HepG2 (cell line): ENCODE results near the gene ZBTB46.

Experiments
- CEBPB ChIP-seq: IDR thresholded peaks from 2 replicates; pipeline ENCODE4 v1.6.1; 2011; ENCODE audit warnings: low read depth, low read length, improper control_type of control experiment, borderline replicate concordance
- ESRRA ChIP-seq: sonication (generic); formaldehyde crosslinking; IDR thresholded peaks from 2 replicates; pipeline ENCODE4 v1.5.1; 2020; ENCODE audit warnings: mild to moderate bottlenecking, low read depth, missing genetic modification reagents
- EZH2 ChIP-seq: conservative IDR thresholded peaks from 2 replicates; pipeline ENCODE4 v1.6.1; 2012; ENCODE audit warnings: mild to moderate bottlenecking, low read depth, low read length, moderate library complexity
- ZBTB8A ChIP-seq: sonication (generic); formaldehyde crosslinking; IDR thresholded peaks from 2 replicates; pipeline ENCODE4 v1.4.0; 2020; ENCODE audit warnings: mild to moderate bottlenecking, low read depth, missing genetic modification reagents, borderline replicate concordance
- ZNF432 ChIP-seq: sonication (generic); formaldehyde crosslinking; IDR thresholded peaks from 2 replicates; pipeline ENCODE4 v1.5.0; 2020; ENCODE audit warnings: missing genetic modification reagents, mild to moderate bottlenecking, borderline replicate concordance
- ZNF660 ChIP-seq: sonication (generic); formaldehyde crosslinking; IDR thresholded peaks from 2 replicates; pipeline ENCODE4 v1.5.1; 2020; ENCODE audit warnings: mild to moderate bottlenecking, low read depth, missing genetic modification reagents, borderline replicate concordance
- TF ChIP-seq, protein P1 (sequence below), 2 experiments: sonication (generic) in 1 of 2; formaldehyde crosslinking in 1 of 2; IDR thresholded peaks; 2 replicates each; pipeline versions ENCODE4 v1.4.0 to v1.6.1; 2016 to 2020; ENCODE audit warnings: borderline replicate concordance in 1 of 2, low read depth in 1 of 2, mild to moderate bottlenecking in 1 of 2, missing genetic modification reagents in 1 of 2
- TF ChIP-seq, protein P2 (sequence below): sonication (generic); formaldehyde crosslinking; IDR thresholded peaks from 2 replicates; pipeline ENCODE4 v1.5.1; 2020; ENCODE audit warnings: mild to moderate bottlenecking, missing genetic modification reagents, moderate library complexity
- TF ChIP-seq, protein P3 (sequence below): sonication (generic); formaldehyde crosslinking; IDR thresholded peaks from 2 replicates; pipeline ENCODE4 v1.5.0; 2020; ENCODE audit warnings: mild to moderate bottlenecking, missing genetic modification reagents, moderate library complexity
- TF ChIP-seq, protein P4 (sequence below): sonication (generic); formaldehyde crosslinking; IDR thresholded peaks from 2 replicates; pipeline ENCODE4 v1.4.0; 2020; ENCODE audit warnings: missing genetic modification reagents, mild to moderate bottlenecking, borderline replicate concordance
- TF ChIP-seq, protein P5 (sequence below): sonication (generic); formaldehyde crosslinking; IDR thresholded peaks from 2 replicates; pipeline ENCODE4 v1.4.0; 2020; ENCODE audit warnings: missing genetic modification reagents
- TF ChIP-seq, protein P6 (sequence below): sonication (generic); formaldehyde crosslinking; IDR thresholded peaks from 2 replicates; pipeline ENCODE4 v1.4.0; 2020; ENCODE audit warnings: mild to moderate bottlenecking, missing genetic modification reagents
- TF ChIP-seq, protein P7 (sequence below): sonication (generic); formaldehyde crosslinking; IDR thresholded peaks from 2 replicates; pipeline ENCODE4 v1.4.0; 2020; ENCODE audit warnings: missing genetic modification reagents

DNA sequence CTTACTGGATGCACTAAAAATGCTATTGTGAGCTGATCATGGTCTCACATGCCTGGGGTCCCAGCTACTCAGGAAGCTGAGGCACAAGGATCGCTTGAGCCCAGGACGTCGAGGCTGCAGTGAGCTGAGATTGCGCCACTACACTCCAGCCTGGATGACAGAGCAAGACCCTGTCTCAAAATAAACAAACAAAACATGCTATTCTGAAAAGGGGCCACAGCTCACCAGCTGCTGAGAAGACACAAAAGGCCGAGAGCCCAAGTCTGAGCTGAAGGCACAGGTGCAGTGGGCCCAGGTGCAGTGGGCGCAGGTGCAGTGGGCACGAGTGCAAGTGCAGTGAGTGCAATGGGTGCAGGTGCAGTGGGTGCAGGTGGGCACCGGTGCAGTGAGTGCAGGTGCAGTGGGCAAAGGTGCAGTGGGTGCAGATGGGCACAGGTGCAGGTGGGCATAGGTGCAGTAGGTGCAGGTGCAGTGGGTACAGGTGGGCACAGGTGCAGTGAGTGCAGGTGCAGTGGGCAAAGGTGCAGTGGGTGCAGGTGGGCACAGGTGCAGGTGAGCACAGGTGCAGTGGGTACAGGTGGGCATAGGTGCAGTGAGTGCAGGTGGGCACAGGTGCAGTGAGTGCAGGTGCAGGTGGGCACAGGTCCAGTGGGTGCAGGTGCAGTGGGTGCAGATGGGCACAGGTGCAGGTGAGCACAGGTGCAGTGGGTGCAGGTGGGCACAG lies 16.0 kb downstream of the ZBTB46 start:
- TF ChIP-seq ZBTB8A (CRISPR knock-in tag) (no peak), CEBPB (no peak), EZH2 (no peak), ESRRA (CRISPR knock-in tag) (no peak), ZNF432 (CRISPR knock-in tag) (no peak), ZNF660 (CRISPR knock-in tag) (no peak)
- TF ChIP-seq, protein P1, sequence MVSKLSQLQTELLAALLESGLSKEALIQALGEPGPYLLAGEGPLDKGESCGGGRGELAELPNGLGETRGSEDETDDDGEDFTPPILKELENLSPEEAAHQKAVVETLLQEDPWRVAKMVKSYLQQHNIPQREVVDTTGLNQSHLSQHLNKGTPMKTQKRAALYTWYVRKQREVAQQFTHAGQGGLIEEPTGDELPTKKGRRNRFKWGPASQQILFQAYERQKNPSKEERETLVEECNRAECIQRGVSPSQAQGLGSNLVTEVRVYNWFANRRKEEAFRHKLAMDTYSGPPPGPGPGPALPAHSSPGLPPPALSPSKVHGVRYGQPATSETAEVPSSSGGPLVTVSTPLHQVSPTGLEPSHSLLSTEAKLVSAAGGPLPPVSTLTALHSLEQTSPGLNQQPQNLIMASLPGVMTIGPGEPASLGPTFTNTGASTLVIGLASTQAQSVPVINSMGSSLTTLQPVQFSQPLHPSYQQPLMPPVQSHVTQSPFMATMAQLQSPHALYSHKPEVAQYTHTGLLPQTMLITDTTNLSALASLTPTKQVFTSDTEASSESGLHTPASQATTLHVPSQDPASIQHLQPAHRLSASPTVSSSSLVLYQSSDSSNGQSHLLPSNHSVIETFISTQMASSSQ (IDR thresholded peaks at IDR 0.05; ENCODE audit: low read depth): no peak
- TF ChIP-seq, protein P1 (CRISPR knock-in tag; IDR thresholded peaks at IDR 0.05; ENCODE audit: borderline replicate concordance): no peak
- TF ChIP-seq, protein P2, sequence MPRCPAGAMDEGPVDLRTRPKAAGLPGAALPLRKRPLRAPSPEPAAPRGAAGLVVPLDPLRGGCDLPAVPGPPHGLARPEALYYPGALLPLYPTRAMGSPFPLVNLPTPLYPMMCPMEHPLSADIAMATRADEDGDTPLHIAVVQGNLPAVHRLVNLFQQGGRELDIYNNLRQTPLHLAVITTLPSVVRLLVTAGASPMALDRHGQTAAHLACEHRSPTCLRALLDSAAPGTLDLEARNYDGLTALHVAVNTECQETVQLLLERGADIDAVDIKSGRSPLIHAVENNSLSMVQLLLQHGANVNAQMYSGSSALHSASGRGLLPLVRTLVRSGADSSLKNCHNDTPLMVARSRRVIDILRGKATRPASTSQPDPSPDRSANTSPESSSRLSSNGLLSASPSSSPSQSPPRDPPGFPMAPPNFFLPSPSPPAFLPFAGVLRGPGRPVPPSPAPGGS (CRISPR knock-in tag): no peak
- TF ChIP-seq, protein P3, sequence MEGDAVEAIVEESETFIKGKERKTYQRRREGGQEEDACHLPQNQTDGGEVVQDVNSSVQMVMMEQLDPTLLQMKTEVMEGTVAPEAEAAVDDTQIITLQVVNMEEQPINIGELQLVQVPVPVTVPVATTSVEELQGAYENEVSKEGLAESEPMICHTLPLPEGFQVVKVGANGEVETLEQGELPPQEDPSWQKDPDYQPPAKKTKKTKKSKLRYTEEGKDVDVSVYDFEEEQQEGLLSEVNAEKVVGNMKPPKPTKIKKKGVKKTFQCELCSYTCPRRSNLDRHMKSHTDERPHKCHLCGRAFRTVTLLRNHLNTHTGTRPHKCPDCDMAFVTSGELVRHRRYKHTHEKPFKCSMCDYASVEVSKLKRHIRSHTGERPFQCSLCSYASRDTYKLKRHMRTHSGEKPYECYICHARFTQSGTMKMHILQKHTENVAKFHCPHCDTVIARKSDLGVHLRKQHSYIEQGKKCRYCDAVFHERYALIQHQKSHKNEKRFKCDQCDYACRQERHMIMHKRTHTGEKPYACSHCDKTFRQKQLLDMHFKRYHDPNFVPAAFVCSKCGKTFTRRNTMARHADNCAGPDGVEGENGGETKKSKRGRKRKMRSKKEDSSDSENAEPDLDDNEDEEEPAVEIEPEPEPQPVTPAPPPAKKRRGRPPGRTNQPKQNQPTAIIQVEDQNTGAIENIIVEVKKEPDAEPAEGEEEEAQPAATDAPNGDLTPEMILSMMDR (CRISPR knock-in tag): no peak
- TF ChIP-seq, protein P4, sequence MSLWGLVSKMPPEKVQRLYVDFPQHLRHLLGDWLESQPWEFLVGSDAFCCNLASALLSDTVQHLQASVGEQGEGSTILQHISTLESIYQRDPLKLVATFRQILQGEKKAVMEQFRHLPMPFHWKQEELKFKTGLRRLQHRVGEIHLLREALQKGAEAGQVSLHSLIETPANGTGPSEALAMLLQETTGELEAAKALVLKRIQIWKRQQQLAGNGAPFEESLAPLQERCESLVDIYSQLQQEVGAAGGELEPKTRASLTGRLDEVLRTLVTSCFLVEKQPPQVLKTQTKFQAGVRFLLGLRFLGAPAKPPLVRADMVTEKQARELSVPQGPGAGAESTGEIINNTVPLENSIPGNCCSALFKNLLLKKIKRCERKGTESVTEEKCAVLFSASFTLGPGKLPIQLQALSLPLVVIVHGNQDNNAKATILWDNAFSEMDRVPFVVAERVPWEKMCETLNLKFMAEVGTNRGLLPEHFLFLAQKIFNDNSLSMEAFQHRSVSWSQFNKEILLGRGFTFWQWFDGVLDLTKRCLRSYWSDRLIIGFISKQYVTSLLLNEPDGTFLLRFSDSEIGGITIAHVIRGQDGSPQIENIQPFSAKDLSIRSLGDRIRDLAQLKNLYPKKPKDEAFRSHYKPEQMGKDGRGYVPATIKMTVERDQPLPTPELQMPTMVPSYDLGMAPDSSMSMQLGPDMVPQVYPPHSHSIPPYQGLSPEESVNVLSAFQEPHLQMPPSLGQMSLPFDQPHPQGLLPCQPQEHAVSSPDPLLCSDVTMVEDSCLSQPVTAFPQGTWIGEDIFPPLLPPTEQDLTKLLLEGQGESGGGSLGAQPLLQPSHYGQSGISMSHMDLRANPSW (CRISPR knock-in tag): no peak
- TF ChIP-seq, protein P5, sequence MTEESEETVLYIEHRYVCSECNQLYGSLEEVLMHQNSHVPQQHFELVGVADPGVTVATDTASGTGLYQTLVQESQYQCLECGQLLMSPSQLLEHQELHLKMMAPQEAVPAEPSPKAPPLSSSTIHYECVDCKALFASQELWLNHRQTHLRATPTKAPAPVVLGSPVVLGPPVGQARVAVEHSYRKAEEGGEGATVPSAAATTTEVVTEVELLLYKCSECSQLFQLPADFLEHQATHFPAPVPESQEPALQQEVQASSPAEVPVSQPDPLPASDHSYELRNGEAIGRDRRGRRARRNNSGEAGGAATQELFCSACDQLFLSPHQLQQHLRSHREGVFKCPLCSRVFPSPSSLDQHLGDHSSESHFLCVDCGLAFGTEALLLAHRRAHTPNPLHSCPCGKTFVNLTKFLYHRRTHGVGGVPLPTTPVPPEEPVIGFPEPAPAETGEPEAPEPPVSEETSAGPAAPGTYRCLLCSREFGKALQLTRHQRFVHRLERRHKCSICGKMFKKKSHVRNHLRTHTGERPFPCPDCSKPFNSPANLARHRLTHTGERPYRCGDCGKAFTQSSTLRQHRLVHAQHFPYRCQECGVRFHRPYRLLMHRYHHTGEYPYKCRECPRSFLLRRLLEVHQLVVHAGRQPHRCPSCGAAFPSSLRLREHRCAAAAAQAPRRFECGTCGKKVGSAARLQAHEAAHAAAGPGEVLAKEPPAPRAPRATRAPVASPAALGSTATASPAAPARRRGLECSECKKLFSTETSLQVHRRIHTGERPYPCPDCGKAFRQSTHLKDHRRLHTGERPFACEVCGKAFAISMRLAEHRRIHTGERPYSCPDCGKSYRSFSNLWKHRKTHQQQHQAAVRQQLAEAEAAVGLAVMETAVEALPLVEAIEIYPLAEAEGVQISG: no peak
- TF ChIP-seq, protein P6, sequence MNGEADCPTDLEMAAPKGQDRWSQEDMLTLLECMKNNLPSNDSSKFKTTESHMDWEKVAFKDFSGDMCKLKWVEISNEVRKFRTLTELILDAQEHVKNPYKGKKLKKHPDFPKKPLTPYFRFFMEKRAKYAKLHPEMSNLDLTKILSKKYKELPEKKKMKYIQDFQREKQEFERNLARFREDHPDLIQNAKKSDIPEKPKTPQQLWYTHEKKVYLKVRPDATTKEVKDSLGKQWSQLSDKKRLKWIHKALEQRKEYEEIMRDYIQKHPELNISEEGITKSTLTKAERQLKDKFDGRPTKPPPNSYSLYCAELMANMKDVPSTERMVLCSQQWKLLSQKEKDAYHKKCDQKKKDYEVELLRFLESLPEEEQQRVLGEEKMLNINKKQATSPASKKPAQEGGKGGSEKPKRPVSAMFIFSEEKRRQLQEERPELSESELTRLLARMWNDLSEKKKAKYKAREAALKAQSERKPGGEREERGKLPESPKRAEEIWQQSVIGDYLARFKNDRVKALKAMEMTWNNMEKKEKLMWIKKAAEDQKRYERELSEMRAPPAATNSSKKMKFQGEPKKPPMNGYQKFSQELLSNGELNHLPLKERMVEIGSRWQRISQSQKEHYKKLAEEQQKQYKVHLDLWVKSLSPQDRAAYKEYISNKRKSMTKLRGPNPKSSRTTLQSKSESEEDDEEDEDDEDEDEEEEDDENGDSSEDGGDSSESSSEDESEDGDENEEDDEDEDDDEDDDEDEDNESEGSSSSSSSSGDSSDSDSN: no peak
- TF ChIP-seq, protein P7, sequence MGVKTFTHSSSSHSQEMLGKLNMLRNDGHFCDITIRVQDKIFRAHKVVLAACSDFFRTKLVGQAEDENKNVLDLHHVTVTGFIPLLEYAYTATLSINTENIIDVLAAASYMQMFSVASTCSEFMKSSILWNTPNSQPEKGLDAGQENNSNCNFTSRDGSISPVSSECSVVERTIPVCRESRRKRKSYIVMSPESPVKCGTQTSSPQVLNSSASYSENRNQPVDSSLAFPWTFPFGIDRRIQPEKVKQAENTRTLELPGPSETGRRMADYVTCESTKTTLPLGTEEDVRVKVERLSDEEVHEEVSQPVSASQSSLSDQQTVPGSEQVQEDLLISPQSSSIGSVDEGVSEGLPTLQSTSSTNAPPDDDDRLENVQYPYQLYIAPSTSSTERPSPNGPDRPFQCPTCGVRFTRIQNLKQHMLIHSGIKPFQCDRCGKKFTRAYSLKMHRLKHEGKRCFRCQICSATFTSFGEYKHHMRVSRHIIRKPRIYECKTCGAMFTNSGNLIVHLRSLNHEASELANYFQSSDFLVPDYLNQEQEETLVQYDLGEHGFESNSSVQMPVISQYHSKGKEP (CRISPR knock-in tag): no peak
